GM18951 (cell line): ENCODE results near the gene LRRC14B.

Experiments used
- POLR2A ChIP-seq: IDR thresholded peaks from 4 replicates; pipeline ENCODE4 v1.6.1; 2011; ENCODE audit warnings: mild to moderate bottlenecking; ENCODE audit not compliant: insufficient read length, insufficient read depth; ENCODE audit errors: extremely low read depth
- in situ Hi-C: fragments of 300-500 bp; cut with MboI; formaldehyde crosslinking; loops from one replicate; pipeline ENCODE4 v1.12.0; 2022; ENCODE audit warnings: low sequenced_read_pairs, mixed read lengths, inconsistent platforms; ENCODE audit not compliant: unreplicated experiment

LRRC14B gene

DNA sequence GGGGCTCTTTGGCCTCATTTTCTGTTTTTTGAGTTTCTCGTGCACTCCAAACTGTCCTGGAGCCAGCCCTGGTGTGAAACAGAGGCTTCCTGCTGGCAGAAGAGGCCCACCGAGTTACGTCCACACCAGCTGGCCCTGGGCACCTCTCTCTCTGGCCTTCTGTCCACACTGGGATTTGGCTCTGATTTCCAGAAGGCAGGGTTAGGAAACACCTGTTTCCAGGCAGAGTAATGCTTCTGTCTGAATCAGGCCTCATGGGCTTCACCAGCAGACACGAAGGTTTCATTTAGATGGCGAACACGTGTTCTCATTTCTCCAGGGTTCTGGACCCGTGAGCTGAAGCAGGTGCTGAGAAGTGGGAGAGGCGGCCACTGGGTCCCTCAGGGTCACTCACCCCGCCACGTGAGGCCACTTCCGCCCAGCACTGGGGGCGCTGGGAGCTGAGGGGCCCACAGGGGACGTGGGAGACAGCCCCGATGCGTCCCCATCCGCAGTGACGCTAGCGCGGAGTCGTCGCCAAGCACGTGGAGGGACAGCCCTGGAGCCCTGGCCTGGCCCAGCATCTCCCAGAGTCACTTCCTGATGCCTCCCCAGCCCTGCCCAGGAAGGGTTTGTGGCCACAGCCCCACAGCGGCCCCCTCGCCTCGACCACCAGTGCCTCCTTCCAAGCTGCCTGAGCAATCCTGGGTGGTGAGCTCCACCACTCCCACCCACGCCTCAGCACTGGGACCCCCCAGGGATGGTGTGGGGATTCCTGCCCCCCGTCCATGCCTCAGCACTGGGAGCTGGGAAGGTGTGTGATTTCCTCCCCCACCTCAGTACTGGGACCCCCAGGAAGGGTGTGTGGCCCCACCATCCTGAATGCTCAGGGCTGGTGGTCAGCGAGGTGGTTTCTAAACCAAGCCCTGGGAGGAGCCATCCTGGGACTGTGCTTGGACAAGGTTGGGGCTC, 4.9 kb upstream of the LRRC14B start:
- in situ Hi-C loops, result no loop called here
- no peak for TF ChIP-seq POLR2A

DNA sequence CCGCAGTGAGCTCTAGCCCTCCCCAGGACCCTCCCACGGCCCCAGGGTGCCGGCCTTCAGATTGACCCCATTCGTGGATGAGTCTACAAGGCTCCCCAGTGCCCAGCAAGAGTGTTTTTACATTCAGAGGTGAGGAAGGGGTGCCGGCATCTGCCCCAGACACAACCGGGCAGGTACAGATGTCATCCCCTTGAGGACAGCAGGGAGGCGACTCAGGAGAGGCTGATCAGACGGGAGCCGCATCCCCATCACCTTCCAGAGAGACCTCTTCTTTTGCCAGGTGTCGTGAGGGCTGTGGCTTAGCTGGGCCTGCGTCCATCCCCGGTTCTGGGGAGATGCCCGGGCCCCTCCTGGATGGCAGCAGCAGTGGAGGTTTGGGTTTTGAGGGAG, 4.3 kb upstream of the LRRC14B start:
- TF ChIP-seq POLR2A, result no peak
- in situ Hi-C loops, result no loop called here

GRCh38 chr5:187617-188451, 3.5 kb upstream of the LRRC14B start:
- TF ChIP-seq POLR2A, result no peak
- in situ Hi-C loops, result no loop called here

GRCh38 chr5:188488-189481, 2.5 kb upstream of the LRRC14B start:
- in situ Hi-C loops, result no loop called here
- peak; percentile 30 for TF ChIP-seq POLR2A

DNA sequence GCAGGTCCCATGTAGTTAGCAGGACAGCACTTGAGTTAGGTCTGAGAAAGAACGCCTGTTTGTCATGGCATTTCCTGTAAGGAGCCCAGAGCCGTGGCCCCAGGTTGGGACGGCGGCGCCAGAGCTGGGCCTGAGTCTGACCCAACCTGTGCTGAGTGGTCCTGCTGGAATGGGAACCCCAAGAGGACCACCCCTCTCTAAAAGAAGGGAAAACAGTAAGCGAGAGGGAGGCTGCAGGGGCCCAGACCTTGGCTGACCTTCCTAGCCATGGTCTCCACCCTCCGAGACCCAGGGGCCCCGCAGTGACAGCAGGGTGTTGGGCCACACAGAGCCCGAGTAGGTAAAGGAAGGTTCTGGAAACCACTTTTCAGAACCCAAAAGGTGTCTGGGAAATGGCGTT, 1.8 kb upstream of the LRRC14B start:
- in situ Hi-C loops, result no loop called here

GRCh38 chr5:189976-190365, 1.3 kb upstream of the LRRC14B start:
- no peak for TF ChIP-seq POLR2A
- in situ Hi-C loops, result no loop called here

More for the DNA sequence above, 1.8 kb upstream of the LRRC14B start:
- TF ChIP-seq POLR2A, result no peak

DNA sequence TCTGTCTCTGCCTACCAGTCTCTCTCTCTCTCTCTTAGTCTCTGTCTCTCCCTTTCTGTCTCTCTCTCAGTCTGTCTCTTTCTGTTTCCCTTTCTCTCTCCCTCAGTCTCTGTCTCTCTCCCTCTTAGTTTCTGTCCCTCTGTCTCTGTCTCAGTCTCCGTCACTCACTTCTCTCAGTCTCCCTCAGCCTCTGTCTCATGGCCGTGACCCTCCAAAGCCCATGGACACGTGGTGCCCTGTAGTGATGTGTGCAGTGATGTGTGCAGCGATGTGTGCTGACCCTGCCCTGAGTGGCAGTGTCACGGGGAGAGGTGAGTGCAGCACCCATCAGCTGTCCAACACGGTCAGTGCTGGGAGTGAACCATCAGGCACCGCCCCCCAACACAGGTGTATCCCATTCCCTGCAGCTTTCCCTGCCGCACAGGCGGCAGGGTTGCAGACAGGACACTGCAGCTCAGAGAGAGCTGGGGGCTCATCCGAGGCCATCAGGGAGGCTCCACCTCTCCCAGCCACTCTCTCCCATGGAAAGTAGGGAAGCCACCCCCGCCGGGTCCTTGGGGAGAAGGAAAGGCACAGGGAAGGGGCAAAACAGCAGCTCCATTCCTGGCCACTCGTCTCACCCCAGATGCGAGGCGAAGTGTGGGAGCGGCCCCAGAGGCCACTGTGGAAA, 794 bp upstream of the LRRC14B start:
- in situ Hi-C loops, result no loop called here
- no peak for TF ChIP-seq POLR2A

DNA sequence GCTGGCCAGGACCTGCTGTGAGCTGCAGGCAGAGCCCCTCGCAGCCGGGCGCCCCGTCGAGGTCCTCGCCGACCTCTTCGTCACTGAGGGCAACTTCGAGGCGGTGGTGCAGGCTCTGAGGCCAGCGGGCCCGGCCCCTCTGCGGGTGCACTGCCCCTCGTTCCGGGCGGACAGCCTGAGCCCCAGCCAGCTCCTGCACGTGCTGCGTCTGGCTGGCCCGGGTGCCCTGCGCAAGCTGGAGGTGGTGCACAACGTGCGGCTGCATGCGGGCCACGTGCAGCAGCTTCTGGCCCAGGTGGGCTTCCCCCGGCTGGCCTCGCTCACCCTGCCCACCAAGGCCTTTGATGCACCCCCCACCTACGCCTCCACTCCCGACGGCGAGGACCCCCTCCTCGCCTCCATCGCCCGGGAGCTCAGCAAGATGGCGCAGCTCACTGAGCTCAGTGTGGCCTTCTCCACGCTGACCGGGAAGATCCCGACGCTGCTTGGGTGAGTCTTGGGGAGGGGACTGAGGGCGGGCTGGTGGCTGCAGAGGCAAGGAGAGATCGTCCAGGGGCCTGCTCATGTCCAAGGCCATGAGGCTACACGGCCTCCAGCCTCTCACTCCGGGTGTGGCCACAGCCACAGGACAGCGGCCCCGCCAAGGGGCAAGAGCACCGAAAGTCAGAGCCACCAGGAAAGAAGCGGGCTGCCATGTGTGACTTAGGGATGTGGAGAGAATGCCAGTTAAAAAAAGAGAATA, 825 bp downstream of the LRRC14B start:
- in situ Hi-C loops, result no loop called here
- no peak for TF ChIP-seq POLR2A

GRCh38 chr5:192691-192969, 1.3 kb downstream of the LRRC14B start:
- in situ Hi-C loops, result no loop called here

GRCh38 chr5:192970-193831, 1.9 kb downstream of the LRRC14B start:
- no peak for TF ChIP-seq POLR2A
- in situ Hi-C loops, result no loop called here

More at GRCh38 chr5:192691-192969, 1.3 kb downstream of the LRRC14B start:
- TF ChIP-seq POLR2A, result no peak

DNA sequence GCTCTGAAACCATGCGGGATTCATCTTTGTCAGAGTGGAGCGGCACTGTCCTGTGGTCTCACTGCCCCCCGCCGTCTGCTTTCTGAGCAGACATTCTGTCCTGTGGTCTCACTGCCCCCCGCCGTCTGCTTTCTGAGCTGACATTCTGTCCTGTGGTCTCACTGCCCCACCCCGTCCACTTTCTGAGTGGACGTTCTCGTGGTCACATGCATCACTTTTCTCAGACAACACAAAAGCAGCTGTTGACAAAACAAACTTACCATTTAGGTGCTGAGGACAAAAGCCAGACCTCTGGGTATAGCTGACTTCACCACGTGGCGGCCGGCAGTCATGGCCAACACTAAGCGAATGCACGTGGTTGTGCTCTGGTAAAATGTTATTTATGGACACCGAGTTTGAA, 2.8 kb downstream of the LRRC14B start:
- in situ Hi-C loops, result no loop called here
- no peak for TF ChIP-seq POLR2A
